Activated naive CD8-positive, alpha-beta T cell treated with anti-CD3 and anti-CD28 coated beads for 36 hours (primary cell): ENCODE results near the gene TNNC1. TPM values are rescaled to one million over a fixed set of nuclear protein-coding genes. Genes with fewer than 3 reads are reported as not detected.

Experiments used
- DNase-seq: peaks from one replicate; pipeline ENCODE4 v3.0.0; 2021
- H3K27ac Mint-ChIP-seq: one replicate; pipeline ENCODE4 v1.8.0; 2022; ENCODE audit warnings: mild to moderate bottlenecking, moderate library complexity, mixed read lengths
- H3K27me3 Mint-ChIP-seq: one replicate; pipeline ENCODE4 v1.8.0; 2022; ENCODE audit warnings: mild to moderate bottlenecking, mixed read lengths
- H3K36me3 Mint-ChIP-seq: one replicate; pipeline ENCODE4 v1.8.0; 2021; ENCODE audit warnings: mild to moderate bottlenecking, mixed read lengths
- H3K4me1 Mint-ChIP-seq: one replicate; pipeline ENCODE4 v1.8.0; 2021; ENCODE audit warnings: mixed read lengths
- H3K4me3 Mint-ChIP-seq: one replicate; pipeline ENCODE4 v1.8.0; 2022; ENCODE audit warnings: mild to moderate bottlenecking, moderate library complexity, mixed read lengths
- H3K9me3 Mint-ChIP-seq: one replicate; pipeline ENCODE4 v1.8.0; 2022; ENCODE audit warnings: mixed read lengths
- total RNA-seq, 2 experiments: library from RNA; stranded (reverse); gene quantifications; one replicate each; pipeline ENCODE4 v1.2.3, GENCODE V29; 2021

The TNNC1 gene
- total RNA-seq, 2 experiments from 2014 or later, result 2.9 to 4.2 TPM

- no peaks in the 10 kb centered on the region for H3K27me3 Mint-ChIP-seq
- H3K4me3 Mint-ChIP-seq, result no peak overlapping the region
- no peak overlapping the region for H3K27ac Mint-ChIP-seq
- H3K4me1 Mint-ChIP-seq, result no peaks in the 10 kb centered on the region
- peaks cover 12% of the 10 kb centered on the region for H3K36me3 Mint-ChIP-seq
- H3K9me3 Mint-ChIP-seq, result no peaks in the 10 kb centered on the region
- no peak for DNase-seq
These were observed 23.4 kb upstream of the TNNC1 start for GRCh38 chr3:52477076-52477795.

GRCh38 chr3:52473026-52473425, 19.2 kb upstream of the TNNC1 start:
- DNase-seq, result no peak
- Mint-ChIP-seq H3K27ac (no peak overlapping the region), H3K9me3 (no peaks in the 10 kb centered on the region), H3K4me3 (no peak overlapping the region), H3K4me1 (peaks cover 1% of the 10 kb centered on the region), H3K27me3 (no peaks in the 10 kb centered on the region), H3K36me3 (peaks cover 7% of the 10 kb centered on the region)

GRCh38 chr3:52472239-52473000, 18.6 kb upstream of the TNNC1 start:
- Mint-ChIP-seq H3K4me3 (no peak overlapping the region), H3K27ac (no peak overlapping the region), H3K27me3 (no peaks in the 10 kb centered on the region)

GRCh38 chr3:52471371-52472238, 17.8 kb upstream of the TNNC1 start:
- H3K4me1 Mint-ChIP-seq, result peaks cover 1% of the 10 kb centered on the region

More at GRCh38 chr3:52472239-52473000, 18.6 kb upstream of the TNNC1 start:
- Mint-ChIP-seq H3K36me3 (peaks cover 7% of the 10 kb centered on the region), H3K4me1 (peaks cover 1% of the 10 kb centered on the region), H3K9me3 (no peaks in the 10 kb centered on the region)
- DNase-seq, result no peak

GRCh38 chr3:52470920-52471319, 17.1 kb upstream of the TNNC1 start:
- Mint-ChIP-seq H3K4me1 (peaks cover 1% of the 10 kb centered on the region), H3K27me3 (no peaks in the 10 kb centered on the region), H3K36me3 (peaks cover 7% of the 10 kb centered on the region), H3K27ac (no peak overlapping the region), H3K9me3 (no peaks in the 10 kb centered on the region), H3K4me3 (no peak overlapping the region)
- no peak for DNase-seq

More at GRCh38 chr3:52471371-52472238, 17.8 kb upstream of the TNNC1 start:
- H3K36me3 Mint-ChIP-seq, result peaks cover 7% of the 10 kb centered on the region
- no peaks in the 10 kb centered on the region for H3K9me3 Mint-ChIP-seq
- no peak overlapping the region for H3K27ac Mint-ChIP-seq
- H3K27me3 Mint-ChIP-seq, result no peaks in the 10 kb centered on the region
- no peak overlapping the region for H3K4me3 Mint-ChIP-seq
- DNase-seq, result no peak

- Mint-ChIP-seq H3K27ac (no peak overlapping the region), H3K9me3 (no peaks in the 10 kb centered on the region), H3K4me1 (peaks cover 1% of the 10 kb centered on the region), H3K36me3 (peaks cover 9% of the 10 kb centered on the region), H3K27me3 (no peaks in the 10 kb centered on the region), H3K4me3 (no peak overlapping the region)
- DNase-seq, result no peak
These were observed 15.2 kb upstream of the TNNC1 start for GRCh38 chr3:52469001-52469400.

GRCh38 chr3:52468336-52468735, 14.5 kb upstream of the TNNC1 start:
- Mint-ChIP-seq H3K27ac (peak overlapping the region; percentile 47), H3K4me1 (peaks cover 3% of the 10 kb centered on the region)

GRCh38 chr3:52463416-52463815, 9.6 kb upstream of the TNNC1 start:
- no peaks in the 10 kb centered on the region for H3K9me3 Mint-ChIP-seq
- H3K36me3 Mint-ChIP-seq, result peaks cover 7% of the 10 kb centered on the region
- no peak for DNase-seq
- no peak overlapping the region for H3K27ac Mint-ChIP-seq
- H3K4me3 Mint-ChIP-seq, result no peak overlapping the region
- H3K27me3 Mint-ChIP-seq, result no peaks in the 10 kb centered on the region
- H3K4me1 Mint-ChIP-seq, result peaks cover 19% of the 10 kb centered on the region

More at GRCh38 chr3:52468336-52468735, 14.5 kb upstream of the TNNC1 start:
- no peaks in the 10 kb centered on the region for H3K27me3 Mint-ChIP-seq
- no peak for DNase-seq
- H3K9me3 Mint-ChIP-seq, result no peaks in the 10 kb centered on the region
- H3K4me3 Mint-ChIP-seq, result no peak overlapping the region
- H3K36me3 Mint-ChIP-seq, result peaks cover 5% of the 10 kb centered on the region

- H3K36me3 Mint-ChIP-seq, result peaks cover 17% of the 10 kb centered on the region
These were observed 8.0 kb upstream of the TNNC1 start for GRCh38 chr3:52461874-52462273.

GRCh38 chr3:52458770-52459545, 5.1 kb upstream of the TNNC1 start:
- no peaks in the 10 kb centered on the region for H3K27me3 Mint-ChIP-seq
- H3K27ac Mint-ChIP-seq, result no peak overlapping the region
- no peak overlapping the region for H3K4me3 Mint-ChIP-seq
- DNase-seq, result no peak
- peaks cover 43% of the 10 kb centered on the region for H3K4me1 Mint-ChIP-seq
- H3K9me3 Mint-ChIP-seq, result no peaks in the 10 kb centered on the region
- H3K36me3 Mint-ChIP-seq, result peaks cover 23% of the 10 kb centered on the region

More at GRCh38 chr3:52461874-52462273, 8.0 kb upstream of the TNNC1 start:
- DNase-seq, result no peak
- Mint-ChIP-seq H3K4me3 (no peak overlapping the region), H3K27ac (no peak overlapping the region), H3K4me1 (peaks cover 29% of the 10 kb centered on the region), H3K9me3 (no peaks in the 10 kb centered on the region), H3K27me3 (no peaks in the 10 kb centered on the region)

GRCh38 chr3:52458031-52458760, 4.4 kb upstream of the TNNC1 start:
- peaks cover 46% of the 10 kb centered on the region for H3K4me1 Mint-ChIP-seq
- no peaks in the 10 kb centered on the region for H3K9me3 Mint-ChIP-seq
- H3K36me3 Mint-ChIP-seq, result peaks cover 23% of the 10 kb centered on the region
- no peak for DNase-seq
- H3K27me3 Mint-ChIP-seq, result no peaks in the 10 kb centered on the region
- H3K27ac Mint-ChIP-seq, result no peak overlapping the region
- no peak overlapping the region for H3K4me3 Mint-ChIP-seq

GRCh38 chr3:52456800-52457183, 3.0 kb upstream of the TNNC1 start:
- H3K27ac Mint-ChIP-seq, result peak overlapping the region; percentile 99
- peak overlapping the region; percentile 99 for H3K4me3 Mint-ChIP-seq
- no peaks in the 10 kb centered on the region for H3K9me3 Mint-ChIP-seq
- no peak for DNase-seq
- no peaks in the 10 kb centered on the region for H3K27me3 Mint-ChIP-seq
- peaks cover 38% of the 10 kb centered on the region for H3K4me1 Mint-ChIP-seq
- peaks cover 21% of the 10 kb centered on the region for H3K36me3 Mint-ChIP-seq

- Mint-ChIP-seq H3K27me3 (no peaks in the 10 kb centered on the region), H3K27ac (peak overlapping the region; percentile 99), H3K4me3 (peak overlapping the region; percentile 99), H3K36me3 (peaks cover 21% of the 10 kb centered on the region), H3K4me1 (peaks cover 38% of the 10 kb centered on the region), H3K9me3 (no peaks in the 10 kb centered on the region)
- DNase-seq, result no peak
These were observed 2.4 kb upstream of the TNNC1 start for GRCh38 chr3:52456169-52456799.
